Esophagus squamous epithelium (tissue), 4 donors: ENCODE data around the gene NMRK2.
A peak's percentile ranks its signal among the peaks of the same experiment; 100 is the strongest.

Experiments used
- POLR2A ChIP-seq, 4 donors: fragments of 450-650 bp; IDR thresholded peaks; one replicate each; pipeline ENCODE4 v1.6.1; 2017; ENCODE audit warnings: antibody characterized with exemption in 4 of 4, mild to moderate bottlenecking in 4 of 4, moderate library complexity in 3 of 4
- TF ChIP-seq, protein P1 (sequence below), 6 experiments: fragments of 450-650 bp in 4 of 6; fragments of 200-600 bp in 2 of 6; sonication (generic) in 2 of 6; IDR thresholded peaks; one replicate each; pipeline ENCODE4 v1.5.1; 2016 to 2019; ENCODE audit warnings: antibody characterized with exemption in 6 of 6, mild to moderate bottlenecking in 4 of 6, moderate library complexity in 4 of 6

DNA sequence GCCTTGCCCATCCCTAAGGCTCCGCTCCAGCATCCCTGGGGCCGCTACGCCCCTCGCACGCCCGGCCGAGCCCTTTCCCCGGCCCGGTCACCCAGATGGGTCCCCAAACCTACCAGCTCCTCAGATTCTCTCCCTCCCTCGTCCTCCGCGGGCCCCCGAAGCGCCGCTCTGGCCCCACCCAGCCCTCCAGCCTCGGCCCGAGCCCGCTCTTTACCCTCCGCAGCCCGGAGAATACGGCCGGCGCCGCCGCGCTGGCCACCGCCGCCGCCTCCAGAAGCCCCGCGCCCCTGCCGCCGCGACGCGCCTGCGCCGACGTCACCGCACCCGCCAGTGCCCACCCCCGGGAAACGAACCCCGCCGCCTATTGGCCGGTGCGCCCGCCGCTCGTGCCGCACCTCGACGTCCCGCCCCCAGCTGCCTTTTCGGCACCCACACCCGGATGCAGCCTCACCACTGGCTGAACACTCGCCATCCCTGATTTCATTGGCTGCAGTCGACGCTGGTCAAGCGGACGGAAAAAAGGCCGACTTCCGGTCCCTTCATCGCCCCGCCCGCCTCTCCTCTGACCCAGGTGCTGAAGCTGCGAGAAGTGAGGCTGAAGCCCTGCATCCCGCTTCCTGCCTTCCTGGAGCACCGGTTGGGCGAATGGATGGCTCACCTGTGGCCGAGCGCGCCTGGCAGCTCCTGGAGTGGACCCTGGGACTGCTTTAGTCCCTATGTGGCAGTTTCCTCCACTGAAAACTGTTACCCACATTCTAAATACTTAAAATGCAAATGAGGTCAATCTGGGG lies 38.1 kb downstream of the NMRK2 start, which contains the start of gene DAPK3:
- TF ChIP-seq, protein P1, sequence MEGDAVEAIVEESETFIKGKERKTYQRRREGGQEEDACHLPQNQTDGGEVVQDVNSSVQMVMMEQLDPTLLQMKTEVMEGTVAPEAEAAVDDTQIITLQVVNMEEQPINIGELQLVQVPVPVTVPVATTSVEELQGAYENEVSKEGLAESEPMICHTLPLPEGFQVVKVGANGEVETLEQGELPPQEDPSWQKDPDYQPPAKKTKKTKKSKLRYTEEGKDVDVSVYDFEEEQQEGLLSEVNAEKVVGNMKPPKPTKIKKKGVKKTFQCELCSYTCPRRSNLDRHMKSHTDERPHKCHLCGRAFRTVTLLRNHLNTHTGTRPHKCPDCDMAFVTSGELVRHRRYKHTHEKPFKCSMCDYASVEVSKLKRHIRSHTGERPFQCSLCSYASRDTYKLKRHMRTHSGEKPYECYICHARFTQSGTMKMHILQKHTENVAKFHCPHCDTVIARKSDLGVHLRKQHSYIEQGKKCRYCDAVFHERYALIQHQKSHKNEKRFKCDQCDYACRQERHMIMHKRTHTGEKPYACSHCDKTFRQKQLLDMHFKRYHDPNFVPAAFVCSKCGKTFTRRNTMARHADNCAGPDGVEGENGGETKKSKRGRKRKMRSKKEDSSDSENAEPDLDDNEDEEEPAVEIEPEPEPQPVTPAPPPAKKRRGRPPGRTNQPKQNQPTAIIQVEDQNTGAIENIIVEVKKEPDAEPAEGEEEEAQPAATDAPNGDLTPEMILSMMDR (IDR thresholded peaks at IDR 0.05), result peak in 4 of 6 experiments; percentile 27 to 67 (median 48)
- peak in 3 of 4 donors; percentile 95 to 98 (median 96) for TF ChIP-seq POLR2A (IDR thresholded peaks at IDR 0.05)
